Neural crest cell (in vitro differentiated cells): Measurements from ENCODE around the gene DGCR2. TPM values are rescaled to one million over a fixed set of nuclear protein-coding genes. Genes with fewer than 3 reads are reported as not detected.

ENCODE experiments used
- DNase-seq: peaks from one replicate; pipeline ENCODE4 v3.0.0; 2021; ENCODE audit warnings: low read depth, mixed read lengths, low spot score
- H3K27ac Mint-ChIP-seq: one replicate; pipeline ENCODE4 v1.8.0; 2021; ENCODE audit warnings: mild to moderate bottlenecking, mixed read lengths; ENCODE audit not compliant: unreplicated experiment
- H3K27me3 Mint-ChIP-seq: 2 replicates; pipeline ENCODE4 v1.8.0; 2021; ENCODE audit warnings: low read depth, mild to moderate bottlenecking, mixed read lengths
- H3K36me3 Mint-ChIP-seq: 2 replicates; pipeline ENCODE4 v1.8.0; 2021; ENCODE audit warnings: low read depth, mild to moderate bottlenecking, mixed read lengths
- H3K4me1 Mint-ChIP-seq: 2 replicates; pipeline ENCODE4 v1.8.0; 2021; ENCODE audit warnings: mixed read lengths
- H3K4me3 Mint-ChIP-seq: one replicate; pipeline ENCODE4 v1.8.0; 2021; ENCODE audit warnings: mild to moderate bottlenecking, mixed read lengths
- H3K9me3 Mint-ChIP-seq: 2 replicates; pipeline ENCODE4 v1.8.0; 2021; ENCODE audit warnings: mixed read lengths
- total RNA-seq: library from RNA; stranded (reverse); gene quantifications from 2 replicates; pipeline ENCODE4 v1.2.1, GENCODE V29; 2021
- TF ChIP-seq, protein P1 (sequence below): fragments of 200-600 bp; sonication (generic); conservative IDR thresholded peaks from 2 replicates; pipeline ENCODE4 v1.5.0; 2021; ENCODE audit warnings: antibody characterized with exemption, mild to moderate bottlenecking

DGCR2 gene
- total RNA-seq, 1 donor from 2014 or later = 91.6 TPM

DNA sequence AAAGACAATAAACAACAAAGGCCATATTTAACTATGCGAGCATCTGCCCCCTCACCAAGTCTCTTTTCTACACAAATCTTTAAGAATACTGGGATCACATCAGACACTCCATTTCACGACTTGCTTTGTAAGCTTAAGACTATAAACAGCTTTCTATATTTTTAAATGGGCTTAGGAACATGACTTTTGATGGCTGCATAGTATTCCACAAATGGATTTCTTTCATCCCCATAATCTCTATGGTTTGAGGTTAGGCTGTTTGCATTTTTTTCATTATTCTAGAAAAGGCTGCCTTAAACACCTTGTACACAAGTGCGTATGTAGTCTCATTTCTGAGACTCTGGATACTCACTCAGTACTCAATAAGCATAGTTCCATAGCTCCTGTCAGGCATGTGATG lies 52.8 kb downstream of the DGCR2 start:
- no peaks in the 10 kb centered on the region for H3K27me3 Mint-ChIP-seq
- no peaks in the 10 kb centered on the region for H3K9me3 Mint-ChIP-seq
- no peak overlapping the region for H3K27ac Mint-ChIP-seq
- H3K36me3 Mint-ChIP-seq = no peaks in the 10 kb centered on the region
- H3K4me1 Mint-ChIP-seq = no peaks in the 10 kb centered on the region
- no peak for DNase-seq
- H3K4me3 Mint-ChIP-seq = no peak overlapping the region
- TF ChIP-seq, protein P1, sequence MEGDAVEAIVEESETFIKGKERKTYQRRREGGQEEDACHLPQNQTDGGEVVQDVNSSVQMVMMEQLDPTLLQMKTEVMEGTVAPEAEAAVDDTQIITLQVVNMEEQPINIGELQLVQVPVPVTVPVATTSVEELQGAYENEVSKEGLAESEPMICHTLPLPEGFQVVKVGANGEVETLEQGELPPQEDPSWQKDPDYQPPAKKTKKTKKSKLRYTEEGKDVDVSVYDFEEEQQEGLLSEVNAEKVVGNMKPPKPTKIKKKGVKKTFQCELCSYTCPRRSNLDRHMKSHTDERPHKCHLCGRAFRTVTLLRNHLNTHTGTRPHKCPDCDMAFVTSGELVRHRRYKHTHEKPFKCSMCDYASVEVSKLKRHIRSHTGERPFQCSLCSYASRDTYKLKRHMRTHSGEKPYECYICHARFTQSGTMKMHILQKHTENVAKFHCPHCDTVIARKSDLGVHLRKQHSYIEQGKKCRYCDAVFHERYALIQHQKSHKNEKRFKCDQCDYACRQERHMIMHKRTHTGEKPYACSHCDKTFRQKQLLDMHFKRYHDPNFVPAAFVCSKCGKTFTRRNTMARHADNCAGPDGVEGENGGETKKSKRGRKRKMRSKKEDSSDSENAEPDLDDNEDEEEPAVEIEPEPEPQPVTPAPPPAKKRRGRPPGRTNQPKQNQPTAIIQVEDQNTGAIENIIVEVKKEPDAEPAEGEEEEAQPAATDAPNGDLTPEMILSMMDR = no peak

DNA sequence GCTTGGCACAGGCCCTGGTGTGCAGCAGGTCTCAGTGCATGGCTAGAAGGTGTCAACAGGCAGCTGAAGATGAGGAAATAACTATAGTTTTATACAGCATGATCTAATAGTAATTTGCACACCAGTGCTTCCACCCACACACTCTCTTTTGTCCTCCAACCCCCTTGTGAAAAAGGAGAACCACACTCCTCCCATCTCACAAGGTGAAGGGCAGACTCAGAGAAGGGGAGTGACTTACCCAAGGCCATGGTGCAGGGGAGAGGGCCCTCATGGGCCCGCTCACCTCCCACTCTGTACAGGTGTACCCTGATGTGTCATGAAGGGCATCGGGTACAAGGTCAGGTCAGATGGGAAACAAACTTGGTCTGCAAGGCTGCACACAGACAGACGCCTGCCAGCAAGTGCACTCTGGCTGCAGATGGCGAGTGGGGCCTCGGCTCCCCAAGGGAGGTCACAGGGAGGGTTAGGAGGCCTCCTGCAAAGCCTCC lies 53.4 kb downstream of the DGCR2 start:
- H3K9me3 Mint-ChIP-seq = no peaks in the 10 kb centered on the region
- TF ChIP-seq, protein P1 = no peak
- no peak overlapping the region for H3K27ac Mint-ChIP-seq
- no peaks in the 10 kb centered on the region for H3K36me3 Mint-ChIP-seq
- no peaks in the 10 kb centered on the region for H3K27me3 Mint-ChIP-seq
- no peak overlapping the region for H3K4me3 Mint-ChIP-seq
- no peaks in the 10 kb centered on the region for H3K4me1 Mint-ChIP-seq
- no peak for DNase-seq

DNA sequence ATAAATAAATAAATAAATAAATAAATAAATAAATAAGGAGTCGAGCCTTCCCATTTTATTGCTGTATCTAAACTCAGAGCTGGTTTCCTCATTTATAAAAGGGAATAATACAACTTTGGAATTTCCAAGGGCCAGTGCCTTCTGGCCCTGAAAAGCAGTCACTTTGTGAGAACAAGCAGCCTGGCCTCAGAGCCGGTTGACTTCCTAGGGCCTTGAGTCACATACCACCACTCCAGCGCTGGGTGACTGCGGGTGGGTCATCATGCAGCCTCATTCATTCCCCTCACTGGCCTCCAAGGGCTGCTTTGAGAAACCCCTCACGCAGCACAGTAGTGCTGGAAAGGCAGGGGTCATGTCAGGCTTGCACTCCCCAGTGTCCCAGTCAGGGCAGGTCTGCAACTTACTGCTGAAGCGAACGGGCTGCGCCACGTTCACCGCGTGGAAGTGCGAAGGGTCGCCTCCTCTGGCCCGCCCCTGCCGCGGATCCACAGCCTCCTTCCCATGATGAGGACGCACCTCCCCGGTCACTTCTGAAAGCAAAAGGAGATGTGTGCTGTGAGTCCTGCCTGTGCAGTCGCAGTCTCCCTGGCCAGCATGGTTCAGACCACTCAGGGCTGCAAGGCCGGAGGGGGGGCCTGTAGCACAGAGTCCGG lies 54.4 kb downstream of the DGCR2 start:
- Mint-ChIP-seq H3K27me3 (no peaks in the 10 kb centered on the region), H3K9me3 (no peaks in the 10 kb centered on the region), H3K4me1 (peaks cover under 1% of the 10 kb centered on the region), H3K27ac (no peak overlapping the region), H3K36me3 (no peaks in the 10 kb centered on the region), H3K4me3 (no peak overlapping the region)
- no peak for DNase-seq
- TF ChIP-seq, protein P1 = no peak

DNA sequence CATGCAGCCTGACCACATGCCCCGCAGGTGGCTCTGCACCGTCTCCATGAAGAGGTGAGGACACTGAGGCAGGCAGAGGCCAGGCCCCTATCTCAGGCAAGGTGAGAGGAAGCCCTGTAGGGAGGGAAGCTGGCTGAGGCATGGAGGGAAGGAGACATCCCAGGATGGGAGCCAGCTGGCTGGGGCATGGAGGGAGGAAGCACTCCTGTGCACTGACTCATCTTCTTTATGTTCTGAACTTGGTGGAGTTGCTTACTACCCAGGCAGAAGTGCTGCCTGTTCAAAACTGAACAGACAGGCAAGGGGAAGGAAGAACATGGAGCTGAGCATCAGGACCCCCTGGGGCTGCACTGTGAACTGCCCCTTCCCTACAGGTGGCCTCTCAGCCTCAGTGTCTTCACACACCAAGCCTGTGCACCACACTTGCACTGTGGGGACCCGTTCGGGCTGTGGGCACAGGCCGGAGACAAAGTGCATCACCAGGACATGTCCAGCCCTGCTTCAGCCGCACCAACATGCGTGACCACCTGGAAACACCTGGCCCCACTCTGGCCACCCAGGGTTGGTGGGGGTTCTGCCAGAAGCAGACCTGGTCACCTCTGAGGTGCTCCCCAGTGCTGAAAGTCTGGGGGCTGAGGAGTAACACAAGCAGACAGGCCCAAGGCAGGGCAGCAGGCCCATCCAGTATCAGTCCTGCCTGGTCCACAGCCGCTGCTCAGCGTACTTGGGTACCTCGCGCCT lies 55.5 kb downstream of the DGCR2 start:
- TF ChIP-seq, protein P1 = no peak
- Mint-ChIP-seq H3K9me3 (no peaks in the 10 kb centered on the region), H3K36me3 (no peaks in the 10 kb centered on the region), H3K4me3 (no peak overlapping the region), H3K27ac (no peak overlapping the region), H3K27me3 (no peaks in the 10 kb centered on the region), H3K4me1 (peaks cover 8% of the 10 kb centered on the region)
- no peak for DNase-seq

GRCh38 chr22:19065929-19066328 lies 56.3 kb downstream of the DGCR2 start:
- Mint-ChIP-seq H3K4me1 (peaks cover 8% of the 10 kb centered on the region), H3K9me3 (no peaks in the 10 kb centered on the region), H3K27me3 (no peaks in the 10 kb centered on the region), H3K36me3 (no peaks in the 10 kb centered on the region), H3K4me3 (no peak overlapping the region), H3K27ac (no peak overlapping the region)
- TF ChIP-seq, protein P1 = no peak
- no peak for DNase-seq
